Fibroblast of skin of abdomen (primary cell): ENCODE data around the gene THY1. TPM values are rescaled to one million over a fixed set of nuclear protein-coding genes. Genes with fewer than 3 reads are reported as not detected.
"Not testable (repeated sequence)": the region's sequence is repeated elsewhere in the genome, so short reads cannot be mapped to it uniquely, and the experiment has no call there.

ENCODE experiments used
- DNase-seq: peaks from one replicate; pipeline ENCODE4 v3.0.0-alpha.2; 2013
- polyA plus RNA-seq, 2 experiments: library from polyadenylated mRNA; unstranded; fragments of 120-200 nt; gene quantifications; one replicate each; pipeline ENCODE4 v1.2.1, GENCODE V29; 2013; ENCODE audit not compliant: insufficient read length in 2 of 2

THY1 gene
- 603 TPM for polyA plus RNA-seq (2013, experiment 1 of 2; ENCODE audit: insufficient read length)
- polyA plus RNA-seq (2013, experiment 2 of 2; ENCODE audit: insufficient read length): 576 TPM

DNA sequence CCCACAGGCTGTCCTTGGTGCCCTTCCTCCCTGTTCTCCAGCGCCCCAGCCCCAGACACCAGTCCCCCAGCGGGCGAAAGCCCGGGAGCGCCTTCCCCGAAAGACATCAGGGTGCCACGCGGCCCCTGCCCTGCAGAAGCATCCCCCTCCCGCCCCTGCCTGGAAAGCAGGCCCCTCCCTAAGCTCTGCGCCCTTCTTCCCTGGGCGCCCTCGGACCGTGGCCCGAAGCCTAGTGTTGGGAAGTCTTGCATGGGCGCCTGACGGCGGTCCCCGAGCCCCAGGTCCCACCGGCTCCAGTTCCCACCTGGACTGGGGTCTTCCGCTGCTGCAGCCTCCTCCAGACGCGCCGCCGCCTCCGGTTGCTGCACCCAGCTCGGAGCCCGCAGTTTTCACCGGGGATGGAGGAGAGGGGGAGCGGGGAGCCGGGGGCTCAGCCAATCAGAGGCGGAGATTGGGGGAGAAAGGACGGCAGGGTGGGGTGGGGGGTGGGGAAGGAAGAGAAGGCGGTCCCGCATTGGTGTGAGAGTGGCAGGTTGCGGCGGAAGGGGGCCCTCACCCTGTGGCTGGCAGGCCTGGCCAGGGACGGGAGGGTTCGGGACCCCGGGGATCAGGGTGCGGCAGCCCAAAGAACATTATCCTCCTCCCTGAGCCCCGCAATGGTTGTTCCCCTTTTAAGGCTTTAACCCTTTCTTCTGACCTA, at the start of gene THY1:
TSS of gene THY1 (minus strand) at position 364 of the 700 bp plus-strand sequence. CDS start 2,267 bp downstream, outside the sequence.
- peak; percentile 75 for DNase-seq

DNA sequence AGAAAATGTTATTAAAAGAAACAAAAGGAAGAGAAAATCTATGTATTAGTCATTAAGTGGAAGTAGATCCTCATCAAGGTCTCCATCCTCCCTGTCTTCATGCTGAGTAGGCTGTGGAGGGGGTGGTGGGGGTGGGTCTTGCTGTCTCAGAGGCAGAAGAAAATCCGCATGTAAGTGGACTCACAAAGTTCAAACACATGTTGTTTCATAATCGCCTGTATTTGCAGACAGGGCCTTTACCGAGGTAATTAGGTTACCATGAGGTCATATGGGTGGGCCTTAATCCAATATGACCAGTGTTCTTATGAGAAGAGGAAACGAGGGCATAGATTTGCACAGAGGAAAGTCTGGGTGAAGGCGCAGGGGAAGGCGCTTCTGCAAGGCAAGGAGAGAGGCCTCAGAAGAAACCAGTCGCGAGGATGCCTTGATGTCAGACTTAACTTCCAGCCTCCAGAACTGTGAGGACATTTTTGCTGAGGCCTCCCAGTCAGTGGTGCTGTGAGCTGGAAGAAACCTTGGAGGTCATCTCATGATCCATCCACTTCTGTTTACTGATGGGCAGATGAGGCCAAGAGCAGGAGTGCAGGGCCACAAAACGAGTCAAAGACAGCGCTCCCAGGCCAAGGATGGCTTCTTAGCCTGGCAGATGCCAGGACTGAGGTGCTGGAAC, 49.3 kb upstream of the THY1 start:
- DNase-seq: peak; percentile 31

DNA sequence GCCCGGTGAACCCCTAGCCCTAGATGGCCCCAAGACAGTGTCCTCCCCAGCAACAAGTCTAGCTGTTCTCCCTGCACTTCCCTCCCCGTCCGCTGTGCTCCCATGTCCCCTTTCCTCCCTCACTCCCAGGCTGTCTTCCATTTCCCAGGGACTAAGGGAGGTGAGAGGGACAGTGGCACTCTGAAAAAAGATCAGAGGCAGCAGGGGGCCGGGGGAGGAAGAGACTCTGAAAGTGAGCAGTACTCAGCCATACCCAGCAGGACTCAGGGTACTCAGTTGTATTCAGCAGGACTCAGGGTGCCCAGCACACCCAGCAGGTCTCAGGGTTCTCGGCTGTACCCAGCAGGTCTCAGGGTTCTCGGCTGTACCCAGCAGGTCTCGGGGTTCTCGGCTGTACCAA, 48.4 kb upstream of the THY1 start:
- no peak for DNase-seq

DNA sequence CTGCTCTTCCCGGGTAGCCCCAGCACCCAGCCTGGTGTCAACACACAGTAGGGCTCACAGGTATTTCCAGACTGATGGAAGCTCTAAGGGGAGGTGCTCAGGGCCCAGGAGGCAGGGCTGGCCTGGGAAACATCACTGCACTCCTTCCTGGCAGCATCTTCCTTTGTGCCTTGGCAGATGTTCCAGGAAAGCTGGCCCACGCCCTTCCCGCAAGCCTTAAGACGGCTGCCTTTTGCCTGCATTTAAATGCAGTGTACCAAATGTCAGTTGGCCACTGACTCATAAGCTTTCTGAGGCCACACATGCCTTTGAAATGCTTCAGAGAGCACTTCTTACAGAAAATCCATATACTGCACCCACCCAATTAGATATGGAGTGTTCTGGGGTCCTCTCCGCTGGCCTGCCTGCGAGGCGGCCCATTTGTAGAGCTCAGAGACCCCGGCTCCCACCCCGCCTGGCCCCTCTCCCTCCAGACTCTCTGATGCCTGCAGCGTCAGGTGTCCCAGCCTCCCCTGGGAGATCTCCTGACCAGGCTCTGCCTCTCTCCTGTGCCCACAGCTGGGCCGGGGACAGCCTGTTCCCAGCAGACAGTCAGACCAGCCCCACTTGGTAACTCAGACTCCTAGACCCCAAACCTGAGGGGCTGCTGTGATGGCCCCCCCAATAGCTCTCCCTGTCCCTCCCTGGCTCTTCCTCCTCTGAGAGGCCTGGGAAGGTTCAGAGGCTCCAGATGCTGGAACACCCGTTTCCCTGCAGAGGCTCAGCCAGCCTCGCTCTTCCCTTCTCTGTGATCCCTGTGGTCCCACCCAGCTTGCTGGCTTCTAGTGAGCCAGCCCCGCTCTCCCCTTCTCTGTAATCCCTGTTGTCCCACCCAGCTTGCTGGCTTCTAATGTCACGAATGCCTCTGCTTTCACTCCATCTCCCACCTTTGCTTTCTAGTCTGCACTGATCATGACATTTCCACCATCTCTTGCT, 47.6 kb upstream of the THY1 start:
- peak; percentile 94 for DNase-seq

DNA sequence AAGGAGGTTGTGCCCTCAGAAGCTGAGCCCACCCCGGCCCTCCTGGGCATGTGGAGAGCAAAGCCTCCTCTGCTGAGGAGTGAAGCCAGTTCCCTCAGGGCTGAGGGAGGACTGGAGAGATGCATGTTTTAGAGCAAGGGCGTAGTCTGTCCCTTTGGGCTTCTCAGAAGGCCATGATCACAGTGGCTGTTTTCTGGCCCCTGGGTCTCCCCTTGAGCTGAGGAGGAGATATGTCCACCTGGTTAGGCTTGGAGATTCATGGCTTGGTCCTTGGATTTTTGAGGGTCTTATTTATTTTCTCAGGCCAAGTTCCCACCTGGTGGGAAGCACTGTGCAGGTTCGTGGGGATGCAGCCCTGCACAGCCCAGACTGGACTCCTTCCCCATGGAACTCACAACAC, 46.5 kb upstream of the THY1 start:
- no peak for DNase-seq

DNA sequence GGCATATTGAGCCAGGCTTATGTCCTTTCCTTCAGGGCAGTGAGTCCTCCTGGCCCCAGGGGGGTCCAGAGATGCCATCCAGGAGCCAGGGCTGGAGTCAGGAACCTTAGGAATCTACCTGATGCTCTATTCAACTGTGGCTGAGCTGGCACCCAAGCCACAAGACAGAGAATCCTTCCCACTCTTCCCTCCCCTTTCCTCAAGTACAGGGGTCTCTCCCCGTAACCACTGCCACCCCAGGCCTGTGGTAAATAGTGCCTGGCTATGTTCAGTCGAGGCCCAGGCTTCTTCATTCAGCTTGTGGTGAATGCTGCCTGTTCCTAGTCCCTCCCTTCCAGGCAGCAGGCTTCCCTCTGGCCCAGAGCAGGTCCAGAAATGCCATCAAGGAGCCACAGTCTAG, 45.5 kb upstream of the THY1 start:
- DNase-seq: no peak

DNA sequence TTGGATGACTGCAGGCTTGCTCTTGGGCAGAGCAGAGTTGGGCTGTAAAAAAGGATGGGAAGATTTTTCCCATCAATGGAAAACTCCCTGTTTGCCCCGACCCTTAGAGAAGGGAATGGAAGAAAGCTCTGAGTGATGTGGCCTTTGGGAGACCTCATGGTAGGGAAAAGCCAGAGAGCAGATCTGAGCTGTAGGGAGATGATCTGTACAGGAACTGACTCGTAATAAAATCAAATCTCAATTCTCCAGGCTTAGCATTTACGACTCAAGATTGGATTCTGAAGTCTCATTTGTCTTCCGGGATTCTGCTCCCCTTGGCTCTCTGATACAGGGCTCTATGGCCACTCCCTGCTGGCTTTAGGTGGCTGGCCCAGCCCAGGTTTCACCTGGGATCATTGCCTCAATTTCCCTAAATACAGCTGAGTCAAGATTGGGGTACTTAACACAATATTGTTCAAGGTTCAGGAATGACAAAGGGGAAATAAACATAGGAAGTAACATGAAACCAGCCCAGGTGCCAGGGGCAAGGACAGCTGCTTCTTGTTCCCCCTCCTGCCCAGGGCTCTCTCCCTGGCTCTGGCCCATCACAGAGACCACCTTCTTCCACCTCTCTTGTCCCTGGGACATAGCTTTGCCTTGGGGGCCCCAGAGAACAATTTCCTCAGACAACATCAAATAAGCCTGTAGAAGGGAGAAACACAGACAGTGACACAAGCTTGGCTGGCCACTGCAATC, 38.4 kb upstream of the THY1 start:
- peak; percentile 38 for DNase-seq

DNA sequence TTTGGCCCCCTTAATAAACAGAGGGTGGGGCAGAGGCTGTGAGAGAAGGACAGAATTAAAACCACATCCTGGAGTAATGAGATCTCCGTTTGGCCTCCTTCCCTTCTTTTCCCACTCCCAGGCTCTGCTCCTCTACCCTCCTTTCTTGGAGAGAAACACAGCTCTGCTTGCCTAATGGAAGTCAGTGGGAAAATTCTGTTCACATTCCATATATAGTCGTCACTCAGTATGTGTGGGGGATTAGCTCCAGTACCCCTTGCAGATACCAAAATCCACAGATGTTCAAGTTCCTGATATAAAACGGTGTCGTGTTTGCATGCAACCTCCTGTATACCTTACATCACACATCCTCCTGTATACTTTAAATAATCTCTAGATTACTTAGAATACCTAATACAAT, 37.6 kb upstream of the THY1 start:
- DNase-seq: peak; percentile 94

DNA sequence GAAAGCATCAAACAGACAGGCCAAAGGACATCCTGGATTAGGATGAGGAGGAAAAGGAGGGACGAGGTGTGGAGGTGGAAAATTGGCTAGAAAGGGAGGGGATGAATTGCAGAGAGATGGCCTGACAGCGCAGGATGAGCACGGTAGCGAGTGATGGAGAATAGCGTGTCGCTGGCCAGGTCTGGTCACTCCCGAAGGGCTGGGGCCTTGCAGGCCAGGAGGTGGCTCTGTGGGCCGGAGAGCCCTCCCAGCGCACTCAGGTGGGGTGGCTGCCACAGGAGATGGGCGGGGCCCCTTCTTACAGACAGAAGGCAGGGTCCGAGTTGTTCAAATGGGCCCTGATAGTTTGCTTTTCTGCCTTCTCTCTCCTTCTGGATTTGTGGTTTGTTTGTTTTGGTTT, 37.1 kb upstream of the THY1 start:
- no peak for DNase-seq

DNA sequence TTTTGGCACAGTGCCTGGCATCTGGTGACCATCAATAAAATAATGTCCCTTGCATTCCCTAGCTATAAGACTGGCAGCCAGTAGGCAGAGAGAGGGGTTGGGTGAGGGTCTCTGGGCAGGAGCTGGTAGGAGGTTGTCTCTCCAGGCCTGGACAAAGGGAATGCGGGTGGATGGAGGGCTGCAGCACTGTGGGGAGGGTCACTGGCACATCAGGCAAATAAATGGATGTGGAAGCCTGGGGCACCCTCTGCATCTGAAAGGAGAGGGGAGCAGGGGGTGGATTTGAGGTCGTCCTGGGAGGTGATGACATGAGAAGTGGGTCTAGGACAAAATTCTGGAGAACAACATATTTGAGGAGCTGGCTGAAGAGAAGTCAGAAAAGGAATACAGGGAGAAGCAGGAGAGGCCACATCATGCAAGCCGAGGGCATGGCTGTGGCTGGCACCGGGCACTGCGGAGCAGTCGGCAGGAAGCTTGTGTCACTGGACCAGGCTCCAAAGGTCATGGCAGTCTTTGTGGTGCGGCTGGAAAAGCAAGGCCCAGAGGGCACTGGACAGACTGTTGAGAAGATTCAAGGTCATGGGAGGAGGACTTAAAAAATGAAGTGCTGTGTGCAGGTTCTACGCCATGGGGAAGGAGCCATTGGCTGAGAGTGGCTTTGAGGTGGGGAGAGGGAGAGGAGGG, 36.5 kb upstream of the THY1 start:
- no peak for DNase-seq

DNA sequence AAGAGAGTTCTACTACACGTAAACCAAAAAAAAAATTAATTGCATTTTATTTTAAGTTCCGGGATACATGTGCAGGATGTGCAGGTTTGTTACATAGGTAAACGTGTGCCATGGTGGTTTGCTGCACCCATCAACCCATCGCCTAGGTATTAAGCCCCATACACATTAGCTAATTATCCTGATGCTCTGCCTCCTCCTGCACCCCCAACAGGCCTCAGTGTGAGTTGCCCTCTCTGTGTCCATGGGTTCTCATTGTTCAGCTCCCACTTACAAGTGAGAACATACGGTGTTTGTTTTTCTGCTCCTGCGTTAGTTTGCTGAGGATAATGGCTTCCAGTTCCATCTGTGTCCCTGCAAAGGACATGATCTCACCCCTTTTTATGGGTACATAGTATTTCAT, 32.7 kb upstream of the THY1 start:
- not testable (repeated sequence) for DNase-seq

DNA sequence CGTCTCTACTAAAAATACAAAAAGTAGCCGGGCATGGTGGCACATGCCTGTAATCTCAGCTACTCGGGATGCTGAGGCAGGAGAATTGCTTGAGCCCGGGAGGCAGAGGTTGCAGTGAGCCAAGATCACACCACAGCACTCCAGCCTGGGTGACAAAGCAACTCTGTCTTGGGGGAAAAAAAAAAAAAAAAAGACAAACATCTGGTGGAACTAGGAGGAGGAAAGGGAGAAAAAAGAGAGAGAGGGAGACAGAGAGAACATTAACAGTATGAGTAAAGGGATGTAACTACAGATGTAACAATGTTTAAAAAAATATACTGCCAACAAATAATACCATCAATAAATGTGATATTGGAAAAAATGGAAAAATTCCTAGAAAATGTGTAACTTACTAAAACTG, 32.3 kb upstream of the THY1 start:
- DNase-seq: not testable (repeated sequence)

DNA sequence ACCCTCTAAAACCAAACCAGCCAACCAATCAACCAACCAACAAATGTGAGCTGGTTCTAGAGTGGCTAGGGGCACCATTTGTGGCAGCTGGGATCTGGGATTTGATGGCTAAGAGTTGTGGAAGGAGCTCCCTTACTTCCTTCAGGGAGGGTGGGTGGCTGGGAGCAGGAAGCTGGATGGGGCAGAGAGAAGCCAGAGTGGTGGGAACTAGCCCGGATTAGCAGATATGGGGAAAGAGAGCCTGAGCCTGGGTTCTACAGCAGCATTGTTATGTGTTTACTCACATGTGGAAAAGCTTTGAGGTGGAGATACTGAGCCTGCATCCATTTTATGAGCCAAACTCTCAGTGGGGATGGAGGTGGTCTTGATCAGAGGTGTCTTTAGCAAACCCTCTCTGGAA, 30.9 kb upstream of the THY1 start:
- no peak for DNase-seq

DNA sequence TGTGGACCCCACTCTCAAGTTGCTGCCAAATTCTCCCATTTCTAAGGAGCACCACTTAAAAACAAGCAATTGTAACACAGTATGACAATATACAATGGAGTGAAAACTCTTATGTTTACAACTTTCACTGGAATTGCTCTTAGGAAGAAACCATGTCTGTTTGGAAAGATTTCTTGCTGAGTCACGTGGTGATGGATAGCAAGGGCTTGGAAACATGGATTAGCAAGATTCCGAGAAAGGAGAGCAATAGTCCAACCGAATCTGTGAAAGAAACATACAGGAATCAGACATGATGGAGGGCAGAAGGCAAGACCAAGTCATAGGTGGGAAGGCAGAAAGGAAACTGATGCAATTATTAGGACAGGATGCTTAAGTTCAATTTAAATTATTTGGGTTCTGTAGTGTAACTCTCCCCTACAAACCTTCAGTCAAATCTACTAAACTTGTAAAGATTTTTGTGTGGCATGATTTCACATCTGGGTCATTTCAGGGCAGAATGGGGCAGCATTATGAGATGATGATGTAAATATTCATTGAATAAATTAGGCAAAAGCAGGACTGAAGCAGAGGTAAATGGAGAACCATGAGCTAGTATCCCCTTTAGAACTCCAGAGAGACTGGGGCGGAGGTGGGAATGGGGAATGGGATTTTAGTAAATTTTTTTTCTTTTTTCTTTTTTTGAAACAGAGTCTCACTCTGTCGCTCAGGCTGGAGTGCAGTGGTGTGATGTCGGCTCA, 27.8 kb upstream of the THY1 start:
- no peak for DNase-seq

DNA sequence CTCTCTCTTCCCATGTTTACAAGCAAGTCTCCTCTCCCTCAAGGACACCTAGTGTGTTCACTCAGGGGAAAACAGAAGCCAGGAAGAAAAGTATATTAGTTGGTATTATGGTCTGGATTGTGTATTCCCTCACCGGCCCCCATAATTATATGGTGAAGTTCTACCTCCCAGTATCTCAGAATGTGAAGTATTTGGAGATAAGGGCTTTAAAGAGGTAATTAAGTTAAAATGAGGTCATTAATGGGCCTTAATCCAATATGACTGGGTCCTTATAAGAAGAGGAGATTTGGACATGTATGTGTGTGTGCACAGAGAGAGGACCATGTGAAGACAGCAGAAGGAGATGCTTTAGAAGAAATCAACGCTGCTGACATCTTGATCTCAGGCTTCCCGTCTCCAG, 26.5 kb upstream of the THY1 start:
- DNase-seq: no peak

DNA sequence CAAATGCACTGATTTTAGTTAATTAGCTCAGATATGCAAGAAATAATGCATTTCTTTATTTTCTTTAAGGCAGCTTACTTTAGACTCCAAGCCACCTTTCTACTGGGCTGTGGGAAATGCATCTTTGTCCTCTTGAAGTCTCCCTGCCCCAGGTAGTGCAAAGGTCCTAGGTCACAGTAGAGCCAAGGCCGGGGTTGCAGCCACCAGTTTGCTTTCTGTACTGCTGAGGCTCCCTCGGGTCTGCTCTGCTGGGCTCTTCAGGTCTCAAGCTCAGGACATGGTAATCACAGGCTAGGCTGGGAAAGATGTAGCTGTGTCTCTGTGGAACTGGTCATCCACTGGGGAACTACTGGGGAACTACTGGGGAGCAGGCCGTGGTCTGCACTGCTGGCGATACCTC, 25.4 kb upstream of the THY1 start:
- DNase-seq: no peak

DNA sequence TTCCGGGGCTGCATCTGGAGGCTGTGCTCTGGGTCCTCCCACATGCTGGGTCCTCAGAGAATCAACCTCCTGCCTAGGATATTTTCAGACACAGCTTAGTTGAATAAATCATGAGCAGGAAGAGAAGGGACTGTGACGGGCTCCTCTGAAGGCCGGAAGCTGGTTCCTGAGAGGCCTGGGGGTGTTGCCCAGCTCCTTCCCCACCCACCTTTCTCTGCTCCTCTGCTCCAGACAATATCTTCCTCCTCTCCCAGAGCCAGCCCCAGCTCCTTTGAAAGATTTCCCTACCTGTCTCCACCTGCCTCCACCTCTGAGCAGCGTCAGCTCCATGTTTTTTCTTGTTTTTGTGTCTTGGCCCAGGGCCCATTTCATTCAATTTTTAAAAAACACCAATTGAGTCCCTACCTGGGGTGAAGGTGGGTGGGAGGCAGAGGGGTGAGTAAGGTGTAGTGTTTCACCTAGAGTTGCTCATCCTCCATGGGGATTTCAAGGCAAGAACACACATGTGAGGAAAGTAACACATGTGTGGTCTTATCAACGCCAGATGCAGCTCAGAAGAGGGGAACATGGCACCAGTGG, 24.8 kb upstream of the THY1 start:
- DNase-seq: peak; percentile 35

DNA sequence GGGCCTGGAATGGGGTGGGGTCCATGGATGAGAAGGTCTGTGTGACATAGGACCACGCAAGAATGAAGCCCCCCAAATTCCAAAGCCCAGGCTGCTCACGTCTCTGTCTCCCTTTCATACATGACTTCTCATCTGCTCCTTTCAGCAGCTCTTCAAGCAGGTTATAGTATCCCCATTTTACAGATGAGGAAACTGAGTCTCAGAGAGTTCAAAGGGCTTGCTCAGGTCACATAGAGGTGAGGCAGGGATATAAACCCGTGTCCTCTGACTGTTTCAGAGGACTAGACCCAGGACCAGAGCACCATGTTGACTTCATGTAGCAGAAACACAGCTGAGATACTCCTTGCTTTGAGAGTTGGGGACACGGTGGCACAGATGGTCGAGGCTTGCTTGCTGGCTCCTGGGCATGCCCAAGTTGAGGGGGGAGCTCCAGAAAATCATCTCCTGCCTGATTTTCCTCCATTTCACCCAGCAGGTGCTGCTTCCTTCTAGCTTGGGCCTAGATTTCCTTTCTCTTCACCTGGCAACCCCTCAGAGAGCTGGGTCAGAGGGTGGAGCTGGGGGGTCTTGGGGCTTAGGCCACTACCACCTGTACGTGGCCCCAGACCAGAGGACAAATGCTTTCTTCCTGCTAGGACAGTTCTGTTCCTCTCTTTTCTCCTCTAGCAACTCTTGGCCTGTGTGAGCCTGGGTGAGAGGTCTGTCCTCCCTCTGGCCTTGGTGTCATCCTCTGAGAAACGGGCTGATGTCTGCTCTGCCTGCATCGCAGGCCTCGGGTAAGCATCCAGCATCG, 24.1 kb upstream of the THY1 start:
- DNase-seq: no peak

DNA sequence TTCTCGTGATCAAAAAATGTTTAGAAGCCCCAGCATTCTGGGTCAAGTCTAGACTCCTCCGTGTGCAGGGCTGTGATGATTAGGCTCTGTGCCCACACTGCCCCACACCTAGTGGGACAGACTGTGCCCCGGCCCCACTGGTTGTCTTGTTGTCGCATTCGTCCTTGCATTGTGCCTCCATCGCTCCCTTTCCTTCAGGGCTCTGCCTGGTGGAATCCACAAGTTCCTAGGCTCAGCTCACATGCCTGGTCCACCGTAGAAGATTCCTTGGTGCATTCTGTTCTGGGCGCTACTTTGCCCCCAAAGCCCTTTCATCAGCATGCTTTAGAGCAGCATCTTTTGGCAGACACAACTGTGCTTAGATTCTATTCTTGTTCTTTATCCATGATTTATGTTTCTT, 23.5 kb upstream of the THY1 start:
- DNase-seq: no peak

DNA sequence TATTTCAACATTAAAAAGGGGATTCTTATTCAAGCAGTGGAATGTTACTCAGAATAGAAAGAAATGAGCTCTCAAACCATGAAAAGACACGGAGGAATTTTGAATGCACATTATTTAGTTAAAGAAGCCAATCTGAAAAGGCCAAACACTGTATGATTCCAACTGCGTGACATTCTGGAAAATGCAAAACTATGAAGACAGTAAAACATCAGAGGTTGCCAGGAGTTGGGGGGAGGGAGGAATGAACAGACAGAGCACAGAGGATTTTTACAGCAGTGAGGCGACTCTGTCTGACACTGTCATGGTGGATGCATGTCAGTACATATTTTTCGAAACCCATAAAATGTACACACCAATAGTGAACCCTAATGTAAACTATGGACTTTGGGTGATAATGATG, 22.9 kb upstream of the THY1 start:
- peak; percentile 76 for DNase-seq
